Measurements from ENCODE around the gene CHAT. TPM values are rescaled to one million over a fixed set of nuclear protein-coding genes. Genes with fewer than 3 reads are reported as not detected.

CHAT gene
- total RNA-seq, 6 experiments from 2014 or later: not detected

- Histone ChIP-seq H3K27ac (no peak overlapping the region), H3K4me1 (no peaks in the 10 kb centered on the region), H3K36me3 (no peaks in the 10 kb centered on the region), H3K27me3 (no peaks in the 10 kb centered on the region), H3K4me3 (no peak overlapping the region), H3K9me3 (no peaks in the 10 kb centered on the region)
- DNase-seq (peak in 1 of 3 donors; percentile 32), ATAC-seq (no peak)
- WGBS (ENCODE audit: insufficient coverage, low coverage, low lambda C conversion rate, missing lambda C conversion rate): 70% methylated on average over 4 of the region's 22 CpGs
- TF ChIP-seq, protein P1, sequence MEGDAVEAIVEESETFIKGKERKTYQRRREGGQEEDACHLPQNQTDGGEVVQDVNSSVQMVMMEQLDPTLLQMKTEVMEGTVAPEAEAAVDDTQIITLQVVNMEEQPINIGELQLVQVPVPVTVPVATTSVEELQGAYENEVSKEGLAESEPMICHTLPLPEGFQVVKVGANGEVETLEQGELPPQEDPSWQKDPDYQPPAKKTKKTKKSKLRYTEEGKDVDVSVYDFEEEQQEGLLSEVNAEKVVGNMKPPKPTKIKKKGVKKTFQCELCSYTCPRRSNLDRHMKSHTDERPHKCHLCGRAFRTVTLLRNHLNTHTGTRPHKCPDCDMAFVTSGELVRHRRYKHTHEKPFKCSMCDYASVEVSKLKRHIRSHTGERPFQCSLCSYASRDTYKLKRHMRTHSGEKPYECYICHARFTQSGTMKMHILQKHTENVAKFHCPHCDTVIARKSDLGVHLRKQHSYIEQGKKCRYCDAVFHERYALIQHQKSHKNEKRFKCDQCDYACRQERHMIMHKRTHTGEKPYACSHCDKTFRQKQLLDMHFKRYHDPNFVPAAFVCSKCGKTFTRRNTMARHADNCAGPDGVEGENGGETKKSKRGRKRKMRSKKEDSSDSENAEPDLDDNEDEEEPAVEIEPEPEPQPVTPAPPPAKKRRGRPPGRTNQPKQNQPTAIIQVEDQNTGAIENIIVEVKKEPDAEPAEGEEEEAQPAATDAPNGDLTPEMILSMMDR (IDR thresholded peaks at IDR 0.05): no peak
- TF ChIP-seq POLR2A (IDR thresholded peaks at IDR 0.05): no peak
- intact Hi-C loops (cut with DNase I): no loop called here
Observed at GRCh38 chr10:49645871-49646870, 32.3 kb downstream of the CHAT start.

DNA sequence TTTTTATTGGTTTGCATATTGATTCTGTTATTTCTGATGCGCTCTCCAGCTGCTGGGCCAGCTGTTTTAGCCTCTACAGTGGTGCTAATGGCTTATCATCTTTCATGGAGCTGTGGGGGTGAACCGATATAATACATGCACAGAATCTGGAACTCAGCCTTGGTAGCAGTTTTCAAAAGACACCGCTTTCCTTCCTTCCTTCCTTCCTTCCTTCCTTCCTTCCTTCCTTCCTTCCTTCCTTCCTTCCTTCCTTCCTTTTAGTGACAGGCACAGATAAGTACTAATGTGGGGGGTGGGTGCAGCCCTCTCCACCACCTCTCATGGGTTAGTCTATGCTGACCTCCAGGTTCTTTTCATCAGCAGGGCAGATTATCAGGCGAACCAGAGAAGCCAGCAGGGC is 33.7 kb downstream of the CHAT start:
- ATAC-seq (no peak), DNase-seq (no peak)
- no peaks in the 10 kb centered on the region for H3K4me1 ChIP-seq
- H3K27ac ChIP-seq: no peak overlapping the region
- no peaks in the 10 kb centered on the region for H3K27me3 ChIP-seq
- no peak overlapping the region for H3K4me3 ChIP-seq
- H3K36me3 ChIP-seq: no peaks in the 10 kb centered on the region
- H3K9me3 ChIP-seq: no peaks in the 10 kb centered on the region
- TF ChIP-seq, protein P1 (IDR thresholded peaks at IDR 0.05): no peak
- no peak for TF ChIP-seq POLR2A (IDR thresholded peaks at IDR 0.05)
- intact Hi-C loops (cut with DNase I): no loop called here
- 56% methylated on average over 4 of the region's 4 CpGs for WGBS (ENCODE audit: insufficient coverage, low coverage, low lambda C conversion rate, missing lambda C conversion rate)

DNA sequence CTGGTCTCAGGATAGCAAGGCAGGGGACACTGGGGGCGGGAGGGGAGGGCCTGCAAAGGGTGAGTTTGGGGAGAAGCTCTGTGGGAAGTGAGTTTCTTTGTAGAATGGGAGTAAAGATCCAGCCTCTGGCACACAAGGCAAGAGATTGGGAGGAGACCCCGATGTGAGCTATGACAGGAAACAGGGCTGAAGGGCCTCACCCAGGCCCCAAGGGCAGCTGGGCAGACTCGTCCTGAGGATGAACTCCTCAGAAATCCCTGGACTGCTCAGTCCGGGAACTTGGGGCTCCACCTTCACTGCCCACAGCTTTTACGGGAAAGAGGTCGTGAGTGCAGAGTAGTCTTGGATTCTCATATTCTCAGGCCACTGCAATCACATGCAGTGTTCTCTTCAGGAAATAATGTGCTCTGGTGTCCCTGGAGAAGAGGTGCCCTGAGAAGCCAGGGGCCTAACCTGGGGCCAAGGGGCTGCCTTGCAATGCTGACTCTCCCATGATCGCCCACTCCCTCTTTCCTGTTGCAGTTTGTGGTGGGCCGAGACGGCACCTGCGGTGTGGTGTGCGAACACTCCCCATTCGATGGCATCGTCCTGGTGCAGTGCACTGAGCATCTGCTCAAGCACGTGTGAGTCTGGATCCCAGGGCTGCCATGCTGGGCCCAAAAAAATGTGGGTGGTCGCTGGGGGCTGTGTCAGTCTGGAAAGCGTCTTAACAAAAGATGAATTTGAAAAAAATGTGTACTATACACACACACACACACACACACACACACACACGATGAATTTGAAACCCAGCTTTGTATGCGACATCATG is 34.4 kb downstream of the CHAT start:
- intact Hi-C loops (cut with DNase I): no loop called here
- H3K4me3 ChIP-seq: no peak overlapping the region
- H3K9me3 ChIP-seq: no peaks in the 10 kb centered on the region
- H3K27ac ChIP-seq: no peak overlapping the region
- H3K27me3 ChIP-seq: no peaks in the 10 kb centered on the region
- WGBS (ENCODE audit: insufficient coverage, low coverage, low lambda C conversion rate, missing lambda C conversion rate): 65% methylated on average over 12 of the region's 18 CpGs
- DNase-seq (peak in 1 of 3 donors; percentile 19), ATAC-seq (no peak)
- TF ChIP-seq, protein P1 (IDR thresholded peaks at IDR 0.05): no peak
- TF ChIP-seq POLR2A (IDR thresholded peaks at IDR 0.05): no peak
- no peaks in the 10 kb centered on the region for H3K4me1 ChIP-seq
- no peaks in the 10 kb centered on the region for H3K36me3 ChIP-seq

GRCh38 chr10:49649294-49649693 is 35.5 kb downstream of the CHAT start:
- H3K4me3 ChIP-seq: no peak overlapping the region
- TF ChIP-seq, protein P1 (IDR thresholded peaks at IDR 0.05): no peak
- no peak for TF ChIP-seq POLR2A (IDR thresholded peaks at IDR 0.05)
- DNase-seq: peak in 1 of 3 donors; percentile 33
- no peak overlapping the region for H3K27ac ChIP-seq
- intact Hi-C loops (cut with DNase I): no loop called here
- no peaks in the 10 kb centered on the region for H3K27me3 ChIP-seq
- no peaks in the 10 kb centered on the region for H3K9me3 ChIP-seq
- H3K4me1 ChIP-seq: no peaks in the 10 kb centered on the region
- no peaks in the 10 kb centered on the region for H3K36me3 ChIP-seq
- ATAC-seq: no peak
- 40% methylated on average over 1 of the region's 17 CpGs for WGBS (ENCODE audit: insufficient coverage, low coverage, low lambda C conversion rate, missing lambda C conversion rate)

All from right lobe of liver (tissue), 6 donors.